H4 (cell line): Measurements from ENCODE around the gene EFCAB10. TPM values are rescaled to one million over a fixed set of nuclear protein-coding genes. Genes with fewer than 3 reads are reported as not detected.

ENCODE experiments used
- DNase-seq: peaks from one replicate; pipeline ENCODE4 v3.0.0-alpha.2; 2015; ENCODE audit warnings: low spot score
- total RNA-seq: library from RNA; depleted of rRNA; stranded (reverse); fragments of >200 nt; shearing (Covaris generic); gene quantifications from 2 replicates; pipeline ENCODE4 v1.2.3, GENCODE V29; 2014; rRNA removed

The EFCAB10 gene
- total RNA-seq: not detected in 2 replicates

- no peak for DNase-seq
These were observed at the start of gene EFCAB10 for GRCh38 chr7:105581066-105581811. Gene EFCAB10, minus strand, starts transcription at chr7:105581493. Its CDS starts 30 bp downstream, at chr7:105581463.

GRCh38 chr7:105625986-105626385 lies 44.7 kb upstream of the EFCAB10 start:
- no peak for DNase-seq

DNA sequence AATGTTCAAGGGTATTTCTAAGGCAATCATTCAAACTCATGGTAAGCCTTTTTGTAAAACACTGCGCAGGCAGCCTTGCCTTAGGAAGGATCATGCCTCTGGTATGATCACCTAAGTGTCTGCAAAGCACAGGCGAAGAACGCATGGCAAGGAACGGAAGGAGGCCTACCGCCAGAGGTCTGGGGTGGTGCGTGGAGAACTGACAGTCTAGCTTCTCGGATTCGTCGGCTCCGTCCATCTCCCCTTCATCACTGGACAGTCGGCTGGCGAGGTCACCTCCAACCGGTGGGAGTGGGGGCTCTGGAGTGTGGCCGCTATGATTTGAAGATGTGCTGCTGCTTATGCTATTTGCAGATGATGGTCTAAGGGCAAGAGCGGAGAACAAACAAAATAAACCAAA lies 42.6 kb upstream of the EFCAB10 start:
- no peak for DNase-seq

DNA sequence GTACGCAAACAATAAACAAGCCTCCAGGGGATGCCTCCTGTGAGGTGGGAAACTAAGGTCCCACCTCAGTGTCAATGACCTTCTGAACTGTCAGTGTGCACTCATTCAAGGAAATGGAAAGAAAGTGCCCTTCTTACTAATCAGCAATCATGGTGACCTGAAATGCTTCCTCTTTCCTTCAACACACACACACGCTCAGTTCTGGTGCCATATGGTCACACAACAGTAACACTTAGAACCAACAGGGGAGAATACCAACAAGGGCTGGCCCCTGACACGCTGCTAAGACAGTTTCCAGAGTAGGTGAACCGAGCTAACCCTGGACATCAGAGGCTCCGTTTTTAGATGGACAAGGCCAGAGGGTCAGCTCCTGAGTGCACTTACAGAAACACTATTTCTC lies 42.1 kb upstream of the EFCAB10 start:
- no peak for DNase-seq

GRCh38 chr7:105622106-105622731 lies 40.9 kb upstream of the EFCAB10 start:
- DNase-seq: no peak

- DNase-seq: no peak
These were observed 40.3 kb upstream of the EFCAB10 start for GRCh38 chr7:105621617-105622016.

DNA sequence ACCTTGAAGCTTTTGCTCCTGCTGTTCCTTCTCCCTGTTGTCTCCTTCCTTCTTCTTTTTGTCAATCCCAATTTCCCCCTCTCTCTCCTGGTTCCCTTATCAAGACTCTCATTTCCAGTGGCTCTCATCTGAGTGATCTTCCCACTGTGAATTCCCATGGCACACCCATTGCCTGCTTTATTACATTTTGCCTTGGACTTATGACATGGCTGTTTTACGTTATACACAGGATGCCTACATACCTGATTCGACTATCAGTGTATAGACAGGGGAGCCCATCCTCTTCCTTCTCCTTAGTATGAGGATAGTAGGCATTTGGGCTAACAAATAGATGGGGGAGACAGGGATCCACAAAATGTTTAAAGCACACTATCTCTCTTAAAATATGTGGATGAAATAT lies 39.9 kb upstream of the EFCAB10 start:
- no peak for DNase-seq

- DNase-seq: no peak
These were observed 38.3 kb upstream of the EFCAB10 start for GRCh38 chr7:105619590-105619989.

DNA sequence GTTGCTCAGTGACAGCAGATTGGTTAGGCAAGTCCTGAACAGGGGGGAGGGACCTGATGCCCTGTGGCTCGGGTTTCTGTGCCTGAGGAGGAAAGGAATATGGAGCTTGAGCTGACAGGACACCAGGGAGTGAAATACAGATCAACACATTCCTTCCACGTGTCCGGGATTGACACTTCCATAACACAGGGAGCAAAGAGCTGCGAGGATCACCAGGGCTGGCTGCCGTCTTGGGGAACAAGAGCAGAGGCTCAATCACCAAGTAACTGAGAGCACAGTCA lies 36.7 kb upstream of the EFCAB10 start:
- DNase-seq: no peak

DNA sequence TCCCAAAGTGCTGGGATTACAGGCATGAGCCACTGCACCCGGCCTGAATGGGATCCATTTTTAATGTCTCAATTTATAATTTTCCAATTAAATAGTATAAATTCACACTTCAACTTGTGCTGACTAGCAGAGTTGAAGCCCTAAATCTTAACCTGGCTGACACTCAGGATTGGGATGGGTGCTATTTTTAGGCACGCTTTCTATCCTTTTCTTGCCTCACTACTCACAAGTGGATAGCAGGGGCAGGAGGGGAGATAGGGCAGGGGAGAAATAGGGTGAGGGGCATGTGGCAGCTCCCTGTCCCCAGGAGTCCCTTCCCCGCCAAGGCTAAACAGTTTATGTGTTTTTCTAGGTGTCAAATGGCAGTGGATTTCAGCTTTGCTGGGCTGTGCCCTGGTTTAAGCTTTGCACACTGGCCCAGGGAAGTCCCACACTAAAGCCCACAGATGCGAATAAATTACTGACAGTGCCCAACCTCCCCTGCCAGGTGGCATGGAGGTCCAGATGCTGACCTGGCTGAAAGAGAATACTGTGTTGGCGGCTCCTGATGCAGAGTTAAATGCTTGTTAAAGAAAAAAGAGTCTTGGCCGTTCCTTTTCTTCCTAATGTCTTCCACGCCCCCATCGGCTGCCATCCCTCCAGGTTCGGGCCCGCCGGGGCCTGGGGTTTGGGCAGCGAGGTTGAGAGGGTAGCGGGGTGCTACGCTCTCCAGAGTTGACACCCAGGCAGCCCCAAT lies 36.2 kb upstream of the EFCAB10 start:
- DNase-seq: no peak

GRCh38 chr7:105614341-105614840 lies 33.1 kb upstream of the EFCAB10 start:
- DNase-seq: no peak

GRCh38 chr7:105613611-105614330 lies 32.5 kb upstream of the EFCAB10 start:
- DNase-seq: no peak

- no peak for DNase-seq
These were observed 31.5 kb upstream of the EFCAB10 start for GRCh38 chr7:105612806-105613205.

GRCh38 chr7:105611856-105612775 lies 30.8 kb upstream of the EFCAB10 start:
- DNase-seq: no peak

GRCh38 chr7:105610165-105610930 lies 29.1 kb upstream of the EFCAB10 start:
- DNase-seq: no peak

- no peak for DNase-seq
These were observed 21.3 kb upstream of the EFCAB10 start for GRCh38 chr7:105602325-105603305.

GRCh38 chr7:105600720-105601550 lies 19.6 kb upstream of the EFCAB10 start:
- peak; percentile 30 for DNase-seq

GRCh38 chr7:105599551-105599950 lies 18.3 kb upstream of the EFCAB10 start:
- DNase-seq: no peak
